K562 (cell line): ENCODE data around the gene RNF11. TPM values are rescaled to one million over a fixed set of nuclear protein-coding genes. Genes with fewer than 3 reads are reported as not detected.

ENCODE experiments used
- ATAC-seq: fragments of 200-7000 bp; cut with Tn5 transposase; 3 replicates; pipeline ENCODE4 v1.9.1; 2020; ENCODE audit warnings: moderate library complexity
- BruUV-seq: library from RNA; stranded (reverse); fragments of 400-500 nt; replicated peaks from 2 replicates; lab custom pipeline; 2021; lab: Mats Ljungman, UMichigan
- CTCF ChIA-PET: fragments of 300-600 bp; formaldehyde crosslinking; extraction: SDS; loops from one replicate; lab custom pipeline; 2021; ENCODE audit warnings: low intra/inter-chr PET ratio; lab: Yijun Ruan, JAX
- POLR2A ChIA-PET: fragments of 300-600, 350-650 bp; sonication (Branson Sonifier 250); formaldehyde crosslinking; extraction: SDS; loops from one replicate; lab custom pipeline; 2021; ENCODE audit warnings: antibody characterized with exemption, inconsistent platforms; lab: Yijun Ruan, JAX
- DNase-seq, 4 experiments: peaks; one replicate each; pipeline versions ENCODE4 v3.0.0 to v3.0.0-alpha.2; 2011 to 2018; ENCODE audit warnings: low spot score in 3 of 4, mixed read lengths in 3 of 4; ENCODE audit errors: extremely low read depth in 1 of 4
- FAIRE-seq: peaks from 2 replicates; lab custom pipeline; 2011; peaks lifted over from hg19 to GRCh38; lab: Jason Lieb, UNC
- H2AFZ ChIP-seq: 2 replicates; pipeline ENCODE4 v1.6.0; 2011; ENCODE audit warnings: low read depth, low read length, control low read depth, inconsistent platforms
- H3K27ac ChIP-seq: fragments of 200-600 bp; 3 replicates; pipeline ENCODE4 v1.8.0; 2011; ENCODE audit warnings: low read depth, mild to moderate bottlenecking, control low read depth, inconsistent platforms, low read length, moderate library complexity, mixed read lengths; ENCODE audit errors: extremely low read depth
- H3K27me3 ChIP-seq, 2 experiments: fragments of 300-600 bp in 1 of 2; 2 replicates in 1 of 2; 3 replicates in 1 of 2; pipeline versions ENCODE4 v1.6.0 to v1.8.0; 2011; ENCODE audit warnings: inconsistent platforms in 2 of 2, low read length in 2 of 2, mild to moderate bottlenecking in 1 of 2, mixed read lengths in 1 of 2, moderate library complexity in 1 of 2; ENCODE audit not compliant: control insufficient read depth in 2 of 2, insufficient read depth in 2 of 2
- H3K36me3 ChIP-seq: fragments of 300-600 bp; 3 replicates; pipeline ENCODE4 v1.8.0; 2011; ENCODE audit warnings: mild to moderate bottlenecking, low read length, inconsistent platforms; ENCODE audit not compliant: control insufficient read depth, insufficient read depth
- H3K4me1 ChIP-seq, 2 experiments: fragments of 200-600 bp in 1 of 2; replicated peaks in 1 of 2; 2 replicates in 1 of 2; 3 replicates in 1 of 2; pipeline versions ENCODE4 v1.5.1 to v1.8.0; 2011; ENCODE audit warnings: inconsistent platforms in 2 of 2, low read length in 2 of 2, mild to moderate bottlenecking in 1 of 2, mixed read lengths in 1 of 2, moderate library complexity in 1 of 2; ENCODE audit not compliant: control insufficient read depth in 2 of 2, insufficient read depth in 2 of 2
- H3K4me2 ChIP-seq: 2 replicates; pipeline ENCODE4 v1.6.1; 2011; ENCODE audit warnings: low read length, control low read depth, inconsistent platforms, mixed read lengths; ENCODE audit not compliant: insufficient read depth
- H3K4me3 ChIP-seq: fragments of 200-600 bp; sonication (generic), shearing (Covaris generic); 2 replicates; pipeline ENCODE4 v1.5.1; 2016; ENCODE audit warnings: control low read depth, inconsistent platforms
- H3K79me2 ChIP-seq: fragments of 200-600 bp; 3 replicates; pipeline ENCODE4 v1.8.0; 2011; ENCODE audit warnings: low read length, inconsistent platforms; ENCODE audit not compliant: control insufficient read depth, insufficient read depth
- H3K9ac ChIP-seq, 2 experiments: 2 replicates each; pipeline versions ENCODE4 v1.6.0 to v1.6.1; 2011; ENCODE audit warnings: low read depth in 2 of 2, low read length in 2 of 2, control low read depth in 1 of 2, inconsistent platforms in 1 of 2, mild to moderate bottlenecking in 1 of 2, mixed read lengths in 1 of 2; ENCODE audit not compliant: insufficient read depth in 1 of 2
- H3K9me1 ChIP-seq: one replicate; pipeline ENCODE4 v1.6.0; 2011; ENCODE audit warnings: inconsistent platforms, mild to moderate bottlenecking, low read length, moderate library complexity; ENCODE audit not compliant: control insufficient read depth, insufficient read depth
- H3K9me3 ChIP-seq: replicated peaks from 2 replicates; pipeline ENCODE4 v1.5.1; 2011; ENCODE audit warnings: low read depth, low read length, inconsistent platforms; ENCODE audit not compliant: control insufficient read depth, insufficient read depth
- H4K20me1 ChIP-seq: replicated peaks from 2 replicates; pipeline ENCODE4 v1.6.1; 2011; ENCODE audit warnings: low read length, inconsistent platforms, mixed read lengths; ENCODE audit not compliant: control insufficient read depth, insufficient read depth
- ARID1B ChIP-seq: fragments of 450-650 bp; IDR thresholded peaks from 2 replicates; pipeline ENCODE4 v1.6.1; 2016; ENCODE audit warnings: antibody characterized with exemption, mild to moderate bottlenecking, inconsistent platforms
- BRCA1 ChIP-seq, 2 experiments: fragments of 450-650 bp in 1 of 2; sonication (generic) in 1 of 2; formaldehyde crosslinking in 1 of 2; IDR thresholded peaks; 2 replicates each; pipeline versions ENCODE4 v1.5.0 to v1.6.1; 2017 to 2020; ENCODE audit warnings: mild to moderate bottlenecking in 1 of 2, missing genetic modification reagents in 1 of 2
- JUND ChIP-seq, 2 experiments: IDR thresholded peaks; 2 replicates in 1 of 2; 3 replicates in 1 of 2; pipeline ENCODE4 v1.6.1; 2011; ENCODE audit warnings: borderline replicate concordance in 2 of 2, low read depth in 2 of 2, low read length in 2 of 2, improper control_type of control experiment in 1 of 2, missing biosample characterization in 1 of 2, missing genetic modification characterization in 1 of 2, missing genetic modification reagents in 1 of 2
- MBD2 ChIP-seq: sonication (generic); IDR thresholded peaks from 2 replicates; pipeline ENCODE4 v1.6.1; 2016; ENCODE audit warnings: low read depth, borderline replicate concordance
- RNF219 ChIP-seq: fragments of 250-450 bp; sonication (Bioruptor Pico); IDR thresholded peaks from 2 replicates; pipeline ENCODE4 v1.5.0; 2022; ENCODE audit warnings: mild to moderate bottlenecking
- TCF3 ChIP-seq: sonication (generic); formaldehyde crosslinking; IDR thresholded peaks from 2 replicates; pipeline ENCODE4 v1.4.0; 2020; ENCODE audit warnings: mild to moderate bottlenecking, missing genetic modification reagents
- TCFL5 ChIP-seq: fragments of 250-450 bp; sonication (Bioruptor Pico); conservative IDR thresholded peaks from 2 replicates; pipeline ENCODE4 v1.6.1; 2021; ENCODE audit warnings: mild to moderate bottlenecking, moderate library complexity, matching md5 sums
- XRCC3 ChIP-seq: fragments of 450-650 bp; IDR thresholded peaks from 2 replicates; pipeline ENCODE4 v1.6.1; 2017; ENCODE audit warnings: mild to moderate bottlenecking, moderate library complexity
- ZNF239 ChIP-seq: fragments of 250-450 bp; sonication (Bioruptor Pico); IDR thresholded peaks from 2 replicates; pipeline ENCODE4 v1.4.0; 2020; ENCODE audit warnings: mild to moderate bottlenecking
- ZNF655 ChIP-seq: fragments of 250-450 bp; sonication (Bioruptor Pico); IDR thresholded peaks from 2 replicates; pipeline ENCODE4 v1.5.0; 2021
- WGBS: fragments of 100-300 bp; shearing (Covaris generic); methylation state at CpG from one replicate; pipeline ENCODE4 v1.1.6; 2016; ENCODE audit warnings: low coverage, mixed read lengths; ENCODE audit not compliant: insufficient coverage; ENCODE audit errors: missing lambda C conversion rate; 5-methylcytosine and 5-hydroxymethylcytosine counted together
- in situ Hi-C: fragments of 300-500 bp; cut with MboI; formaldehyde crosslinking; loops from 4 replicates; pipeline ENCODE4 v1.15.0; 2018; ENCODE audit warnings: inconsistent platforms, mixed read lengths
- intact Hi-C: fragments of 100-400 bp; cut with micrococcal nuclease; formaldehyde crosslinking; loops from 2 replicates; pipeline ENCODE4 v1.14.2; 2022
- polyA plus RNA-seq, 8 experiments: library from polyadenylated mRNA; depleted of rRNA in 4 of 8; stranded (reverse) in 5 of 8; unstranded in 3 of 8; fragments of >200 nt; fragmentation: Nextera tagmentation in 2 of 8; fragmentation: Illumina TruSeq in 1 of 8; extraction: Ambion mirVana in 2 of 8; extraction: Trizol in 1 of 8; gene quantifications; 2 replicates each; pipeline versions ENCODE4 v1.2.1 to v1.2.3, GENCODE V29; 2011 to 2014; ENCODE audit warnings: inconsistent platforms in 1 of 8, missing spikeins in 1 of 8
- total RNA-seq, 7 experiments: library from RNA; depleted of rRNA in 6 of 7; stranded (reverse); fragments of >200 nt in 6 of 7; fragmentation: Illumina TruSeq in 2 of 7; extraction: Trizol in 2 of 7; gene quantifications; 2 replicates each; pipeline versions ENCODE4 v1.2.1 to v1.2.3, GENCODE V29; 2011 to 2021; ENCODE audit warnings: low replicate concordance in 1 of 7
- TF ChIP-seq, protein P1 (sequence below): fragments of 450-650 bp; IDR thresholded peaks from 2 replicates; pipeline ENCODE4 v1.6.1; 2016; ENCODE audit warnings: low read depth, mild to moderate bottlenecking, moderate library complexity

RNF11 gene
- total and polyA plus RNA-seq, 9 of the 15 experiments (the other 6 are each of a cell fraction or from before 2014, with no cell fraction given) = 5.7 to 34.3 (median 23.1) TPM

DNA sequence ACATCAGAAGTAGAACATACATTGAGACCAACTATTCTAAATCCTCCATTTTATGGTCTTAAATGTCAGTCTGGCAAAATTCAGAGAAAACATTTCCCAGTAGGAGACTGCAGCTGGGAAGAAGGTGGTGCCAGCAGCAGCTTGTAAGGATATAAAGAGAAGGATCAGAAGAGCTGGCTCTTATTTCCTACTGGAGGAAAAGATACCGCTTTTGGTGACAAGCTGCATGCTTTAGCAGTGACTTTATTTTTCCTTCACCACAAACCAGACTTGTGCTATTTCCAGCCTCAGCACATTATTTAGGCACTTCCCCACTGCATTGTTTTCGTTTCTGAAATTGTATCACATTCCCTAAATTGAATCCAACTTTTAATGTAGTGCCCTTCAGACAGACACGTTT is 28.4 kb downstream of the RNF11 start:
- ATAC-seq (peak; percentile 12; the same call in 1 of the 3 replicates), FAIRE-seq (no peak), DNase-seq (no peak)
- no peaks in the 10 kb centered on the region for H3K9me1 ChIP-seq
- H3K79me2 ChIP-seq = peaks cover 68% of the 10 kb centered on the region
- H3K27ac ChIP-seq = 0 out of 3 replicates have a peak overlapping the region, but pooled peaks have one; percentile 13
- in situ Hi-C loops = no loop called here
- no peak for TF ChIP-seq ARID1B
- no peak for TF ChIP-seq MBD2
- TF ChIP-seq, protein P1, sequence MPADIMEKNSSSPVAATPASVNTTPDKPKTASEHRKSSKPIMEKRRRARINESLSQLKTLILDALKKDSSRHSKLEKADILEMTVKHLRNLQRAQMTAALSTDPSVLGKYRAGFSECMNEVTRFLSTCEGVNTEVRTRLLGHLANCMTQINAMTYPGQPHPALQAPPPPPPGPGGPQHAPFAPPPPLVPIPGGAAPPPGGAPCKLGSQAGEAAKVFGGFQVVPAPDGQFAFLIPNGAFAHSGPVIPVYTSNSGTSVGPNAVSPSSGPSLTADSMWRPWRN = no peak
- TF ChIP-seq TCFL5 (CRISPR knock-in tag) = no peak
- no peak for TF ChIP-seq XRCC3
- TF ChIP-seq RNF219 = no peak
- TF ChIP-seq JUND (IDR thresholded peaks at IDR 0.05; ENCODE audit: borderline replicate concordance, low read depth, low read length) = no peak
- TF ChIP-seq JUND (tag; IDR thresholded peaks at IDR 0.05; ENCODE audit: borderline replicate concordance, low read depth, low read length) = 0 out of 3 replicates have a peak, but pooled peaks have one; percentile 30
- peak; percentile 36; the same call in 1 of the 2 replicates for TF ChIP-seq ZNF655 (CRISPR knock-in tag)
- TF ChIP-seq BRCA1 (IDR thresholded peaks at IDR 0.05) = no peak
- no peak for TF ChIP-seq BRCA1 (CRISPR knock-in tag; IDR thresholded peaks at IDR 0.05)
- TF ChIP-seq ZNF239 (CRISPR knock-in tag) = peak; percentile 76
- peak; percentile 11; the same call in 1 of the 2 replicates for TF ChIP-seq TCF3 (CRISPR knock-in tag)
- peaks cover 22% of the 10 kb centered on the region for H4K20me1 ChIP-seq
- peaks cover 7 to 21% of the 10 kb centered on the region in 2 experiments; a peak in 4 of 5 replicates for H3K4me1 ChIP-seq
- ChIA-PET CTCF (no interaction called here), POLR2A (interaction anchor here (0.5 to 1.5 kb wide), 8 partner anchors 9 to 28 kb away, joined by 3 to 8 read pairs (median 3); partner anchors contain the start of gene RNF11)
- intact Hi-C loops = no loop called here
- WGBS = 24% methylated on average over 3 of the region's 3 CpGs
- H3K36me3 ChIP-seq = no peaks in the 10 kb centered on the region; the same call in 2 of the 3 replicates
- no peak overlapping the region for H3K9ac ChIP-seq
- no TSS peak for BruUV-seq
- H2AFZ ChIP-seq = no peak overlapping the region
- no peaks in the 10 kb centered on the region for H3K9me3 ChIP-seq
- no peak overlapping the region for H3K4me3 ChIP-seq
- no peak overlapping the region for H3K4me2 ChIP-seq
- no peaks in the 10 kb centered on the region for H3K27me3 ChIP-seq
